Calu3 (cell line): ENCODE results near the gene MYEOV. TPM values are rescaled to one million over a fixed set of nuclear protein-coding genes. Genes with fewer than 3 reads are reported as not detected.

Source experiments
- BruUV-seq: library from RNA; stranded (reverse); fragments of 400-500 nt; replicated peaks from 2 replicates; lab custom pipeline; 2021; lab: Mats Ljungman, UMichigan
- CTCF ChIA-PET: fragments of 300-600 bp; sonication (Branson Sonifier 250); formaldehyde crosslinking; loops from one replicate; lab custom pipeline; 2022; ENCODE audit warnings: antibody characterized with exemption; lab: Charles Lee
- DNase-seq: peaks from one replicate; pipeline ENCODE4 v3.0.0; 2022
- H3K27ac Mint-ChIP-seq: one replicate; pipeline ENCODE4 v1.8.0; 2022; ENCODE audit warnings: mixed read lengths; ENCODE audit not compliant: unreplicated experiment
- H3K27me3 Mint-ChIP-seq: one replicate; pipeline ENCODE4 v1.8.0; 2022; ENCODE audit warnings: mixed read lengths; ENCODE audit not compliant: unreplicated experiment
- H3K36me3 Mint-ChIP-seq: one replicate; pipeline ENCODE4 v1.8.0; 2022; ENCODE audit warnings: mild to moderate bottlenecking, moderate library complexity, mixed read lengths; ENCODE audit not compliant: insufficient read depth, unreplicated experiment
- H3K4me1 Mint-ChIP-seq: one replicate; pipeline ENCODE4 v1.8.0; 2022; ENCODE audit warnings: mild to moderate bottlenecking, low read depth, mixed read lengths; ENCODE audit not compliant: unreplicated experiment
- H3K4me3 Mint-ChIP-seq: one replicate; pipeline ENCODE4 v1.8.0; 2022; ENCODE audit warnings: mild to moderate bottlenecking, low read depth, moderate library complexity, mixed read lengths; ENCODE audit not compliant: unreplicated experiment
- H3K9me3 Mint-ChIP-seq: one replicate; pipeline ENCODE4 v1.8.0; 2022; ENCODE audit warnings: low read depth, mixed read lengths; ENCODE audit not compliant: unreplicated experiment
- CTCF ChIP-seq: fragments of 200-600 bp; IDR thresholded peaks from one replicate; pipeline ENCODE4 v1.8.0; 2022; ENCODE audit warnings: antibody characterized with exemption; ENCODE audit not compliant: unreplicated experiment
- intact Hi-C: fragments of 100-400 bp; cut with micrococcal nuclease; formaldehyde crosslinking; loops from one replicate; pipeline ENCODE4 v1.10.0; 2022; ENCODE audit not compliant: unreplicated experiment
- total RNA-seq: library from RNA; stranded (reverse); gene quantifications from 2 replicates; pipeline ENCODE4 v1.2.3, GENCODE V29; 2022

The MYEOV gene
- total RNA-seq, 1 experiment from 2014 or later = 79.9 TPM

GRCh38 chr11:69249311-69250185 is 44.4 kb upstream of the MYEOV start:
- H3K27ac Mint-ChIP-seq = no peak overlapping the region
- H3K4me3 Mint-ChIP-seq = no peak overlapping the region
- peaks cover 8% of the 10 kb centered on the region for H3K9me3 Mint-ChIP-seq
- intact Hi-C loops = no loop called here
- no peak for TF ChIP-seq CTCF
- H3K36me3 Mint-ChIP-seq = peaks cover 9% of the 10 kb centered on the region
- CTCF ChIA-PET = interaction anchor here (1.3 kb wide), 1 partner anchor 39 kb away, joined by 4 read pairs; no protein-coding TSS in a partner anchor
- BruUV-seq = no TSS peak
- DNase-seq = no peak
- H3K27me3 Mint-ChIP-seq = no peaks in the 10 kb centered on the region
- H3K4me1 Mint-ChIP-seq = peaks cover 15% of the 10 kb centered on the region

- no peak for DNase-seq
- no peaks in the 10 kb centered on the region for H3K27me3 Mint-ChIP-seq
- H3K9me3 Mint-ChIP-seq = peaks cover 8% of the 10 kb centered on the region
- CTCF ChIA-PET = interaction anchor here (0.7 to 1.3 kb wide), 2 partner anchors 40 to 119 kb away, joined by 3 to 4 read pairs; no protein-coding TSS in a partner anchor
- intact Hi-C loops = no loop called here
- H3K4me3 Mint-ChIP-seq = no peak overlapping the region
- peaks cover 9% of the 10 kb centered on the region for H3K36me3 Mint-ChIP-seq
- peaks cover 15% of the 10 kb centered on the region for H3K4me1 Mint-ChIP-seq
- TF ChIP-seq CTCF = no peak
- no TSS peak for BruUV-seq
- H3K27ac Mint-ChIP-seq = no peak overlapping the region
Measured at GRCh38 chr11:69250186-69251056, 43.5 kb upstream of the MYEOV start.

- H3K4me1 Mint-ChIP-seq = peaks cover 15% of the 10 kb centered on the region
- BruUV-seq = no TSS peak
- intact Hi-C loops = no loop called here
- no peak for TF ChIP-seq CTCF
- CTCF ChIA-PET = interaction anchor here (0.6 to 1.3 kb wide), 4 partner anchors 40 to 570 kb away, joined by 3 to 4 read pairs (median 3); no protein-coding TSS in a partner anchor
- DNase-seq = no peak
- peaks cover 8% of the 10 kb centered on the region for H3K36me3 Mint-ChIP-seq
- H3K27me3 Mint-ChIP-seq = no peaks in the 10 kb centered on the region
- no peak overlapping the region for H3K27ac Mint-ChIP-seq
- H3K9me3 Mint-ChIP-seq = peaks cover 10% of the 10 kb centered on the region
- H3K4me3 Mint-ChIP-seq = no peak overlapping the region
Measured at GRCh38 chr11:69251057-69251393, 42.9 kb upstream of the MYEOV start.
